Testis (tissue), 2 donors: ENCODE data around the gene OR13C5.
"Not testable (repeated sequence)": the region's sequence is repeated elsewhere in the genome, so short reads cannot be mapped to it uniquely, and the experiment has no call there.

Experiments
- POLR2A ChIP-seq: fragments of 450-650 bp; IDR thresholded peaks from one replicate; pipeline ENCODE4 v1.6.1; 2017; ENCODE audit warnings: antibody characterized with exemption, mild to moderate bottlenecking, moderate library complexity
- TF ChIP-seq, protein P1 (sequence below), 3 experiments: fragments of 450-650 bp in 2 of 3; fragments of 200-600 bp in 1 of 3; sonication (generic) in 1 of 3; IDR thresholded peaks; one replicate each; pipeline ENCODE4 v1.5.1; 2016 to 2019; ENCODE audit warnings: antibody characterized with exemption in 3 of 3, mild to moderate bottlenecking in 2 of 3, moderate library complexity in 1 of 3

DNA sequence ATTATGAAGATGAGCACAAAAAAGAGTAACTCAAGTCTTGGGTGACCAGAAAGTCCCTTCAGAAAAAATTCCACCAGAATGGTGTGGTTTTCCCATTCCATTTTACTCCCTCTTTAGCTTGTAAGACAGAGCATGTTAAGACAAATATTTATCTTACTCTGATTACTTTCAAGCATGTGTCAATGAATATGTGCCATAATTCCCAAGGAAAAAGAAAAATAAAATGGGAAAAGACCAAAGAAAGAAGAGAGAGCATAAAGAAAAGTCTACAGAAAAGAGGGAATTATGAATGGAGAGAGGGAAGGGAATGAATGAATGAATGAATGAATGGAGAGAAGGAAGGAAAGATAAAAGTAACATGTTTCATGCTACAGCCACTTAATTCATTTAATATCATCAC, at the start of gene OR13C5:
- TF ChIP-seq, protein P1, sequence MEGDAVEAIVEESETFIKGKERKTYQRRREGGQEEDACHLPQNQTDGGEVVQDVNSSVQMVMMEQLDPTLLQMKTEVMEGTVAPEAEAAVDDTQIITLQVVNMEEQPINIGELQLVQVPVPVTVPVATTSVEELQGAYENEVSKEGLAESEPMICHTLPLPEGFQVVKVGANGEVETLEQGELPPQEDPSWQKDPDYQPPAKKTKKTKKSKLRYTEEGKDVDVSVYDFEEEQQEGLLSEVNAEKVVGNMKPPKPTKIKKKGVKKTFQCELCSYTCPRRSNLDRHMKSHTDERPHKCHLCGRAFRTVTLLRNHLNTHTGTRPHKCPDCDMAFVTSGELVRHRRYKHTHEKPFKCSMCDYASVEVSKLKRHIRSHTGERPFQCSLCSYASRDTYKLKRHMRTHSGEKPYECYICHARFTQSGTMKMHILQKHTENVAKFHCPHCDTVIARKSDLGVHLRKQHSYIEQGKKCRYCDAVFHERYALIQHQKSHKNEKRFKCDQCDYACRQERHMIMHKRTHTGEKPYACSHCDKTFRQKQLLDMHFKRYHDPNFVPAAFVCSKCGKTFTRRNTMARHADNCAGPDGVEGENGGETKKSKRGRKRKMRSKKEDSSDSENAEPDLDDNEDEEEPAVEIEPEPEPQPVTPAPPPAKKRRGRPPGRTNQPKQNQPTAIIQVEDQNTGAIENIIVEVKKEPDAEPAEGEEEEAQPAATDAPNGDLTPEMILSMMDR (IDR thresholded peaks at IDR 0.05), result not testable (repeated sequence)
- TF ChIP-seq POLR2A, result not testable (repeated sequence)
